Liver (tissue), 9 donors: ENCODE measurements around the gene CSTA. TPM values are rescaled to one million over a fixed set of nuclear protein-coding genes. Genes with fewer than 3 reads are reported as not detected.

Experiments used
- DNase-seq: peaks from one replicate; pipeline ENCODE4 v3.0.0-alpha.2; 2017; ENCODE audit warnings: low spot score
- H3K27ac ChIP-seq, 2 donors: one replicate each; pipeline ENCODE4 v1.7.0; 2013; ENCODE audit warnings: inconsistent platforms in 2 of 2, low read length in 2 of 2, control low read depth in 1 of 2, low read depth in 1 of 2, mild to moderate bottlenecking in 1 of 2
- H3K27me3 ChIP-seq, 4 donors: one replicate each; pipeline versions ENCODE4 v1.6.1 to v1.7.0; 2013; ENCODE audit warnings: low read length in 3 of 4, inconsistent platforms in 1 of 4, mild to moderate bottlenecking in 1 of 4, moderate library complexity in 1 of 4; ENCODE audit not compliant: control insufficient read depth in 4 of 4, insufficient read depth in 4 of 4
- H3K36me3 ChIP-seq, 4 donors: one replicate each; pipeline versions ENCODE4 v1.6.1 to v1.7.0; 2013; ENCODE audit warnings: low read length in 3 of 4, mild to moderate bottlenecking in 3 of 4, low read depth in 1 of 4, moderate library complexity in 1 of 4; ENCODE audit not compliant: control insufficient read depth in 4 of 4, insufficient read depth in 3 of 4
- H3K4me1 ChIP-seq, 4 donors: one replicate each; pipeline versions ENCODE4 v1.6.1 to v1.7.0; 2013; ENCODE audit warnings: low read length in 3 of 4, mild to moderate bottlenecking in 3 of 4, moderate library complexity in 1 of 4; ENCODE audit not compliant: control insufficient read depth in 4 of 4, insufficient read depth in 4 of 4
- H3K4me3 ChIP-seq, 3 donors: one replicate each; pipeline versions ENCODE4 v1.6.1 to v1.7.0; 2013; ENCODE audit warnings: low read length in 3 of 3, control low read depth in 1 of 3, low read depth in 1 of 3, mild to moderate bottlenecking in 1 of 3
- H3K9ac ChIP-seq, 2 donors: one replicate each; pipeline ENCODE4 v1.7.0; 2013; ENCODE audit warnings: low read length in 2 of 2, mild to moderate bottlenecking in 2 of 2, moderate library complexity in 2 of 2, control low read depth in 1 of 2, low read depth in 1 of 2
- H3K9me3 ChIP-seq, 4 donors: one replicate each; pipeline versions ENCODE4 v1.6.1 to v1.7.0; 2013; ENCODE audit warnings: low read length in 3 of 4; ENCODE audit not compliant: control insufficient read depth in 4 of 4
- ATF3 ChIP-seq: IDR thresholded peaks from 2 replicates; pipeline ENCODE4 v1.6.1; 2016; ENCODE audit warnings: antibody characterized with exemption
- EGR1 ChIP-seq, 2 donors: IDR thresholded peaks; 2 replicates each; pipeline ENCODE4 v1.6.1; 2016 to 2018; ENCODE audit warnings: antibody characterized with exemption in 2 of 2, low read depth in 2 of 2
- FOXA1 ChIP-seq: IDR thresholded peaks from 2 replicates; pipeline ENCODE4 v1.6.1; 2016; ENCODE audit warnings: antibody characterized with exemption
- FOXA2 ChIP-seq: IDR thresholded peaks from 2 replicates; pipeline ENCODE4 v1.6.1; 2016; ENCODE audit warnings: antibody characterized with exemption
- GABPA ChIP-seq, 2 donors: IDR thresholded peaks in 1 of 2; conservative IDR thresholded peaks in 1 of 2; 2 replicates each; pipeline ENCODE4 v1.6.1; 2016; ENCODE audit warnings: antibody characterized with exemption in 2 of 2, mild to moderate bottlenecking in 1 of 2, moderate library complexity in 1 of 2
- HNF4A ChIP-seq, 2 donors: conservative IDR thresholded peaks; 2 replicates each; pipeline ENCODE4 v1.6.1; 2016; ENCODE audit warnings: antibody characterized with exemption in 2 of 2, mild to moderate bottlenecking in 2 of 2
- HNF4G ChIP-seq: IDR thresholded peaks from 2 replicates; pipeline ENCODE4 v1.6.1; 2016; ENCODE audit warnings: antibody characterized with exemption
- JUND ChIP-seq, 2 donors: IDR thresholded peaks; 2 replicates each; pipeline ENCODE4 v1.6.1; 2016; ENCODE audit warnings: antibody characterized with exemption in 2 of 2
- REST ChIP-seq: IDR thresholded peaks from 2 replicates; pipeline ENCODE4 v1.6.1; 2016; ENCODE audit warnings: antibody characterized with exemption, mild to moderate bottlenecking
- RXRA ChIP-seq, 2 donors: IDR thresholded peaks; 2 replicates each; pipeline ENCODE4 v1.6.1; 2017 to 2018; ENCODE audit warnings: antibody characterized with exemption in 2 of 2, mild to moderate bottlenecking in 1 of 2
- SP1 ChIP-seq: IDR thresholded peaks from 2 replicates; pipeline ENCODE4 v1.6.1; 2018; ENCODE audit warnings: antibody characterized with exemption, mild to moderate bottlenecking
- TAF1 ChIP-seq: conservative IDR thresholded peaks from 2 replicates; pipeline ENCODE4 v1.6.1; 2016; ENCODE audit warnings: antibody characterized with exemption, mild to moderate bottlenecking
- ZBTB33 ChIP-seq: IDR thresholded peaks from 2 replicates; pipeline ENCODE4 v1.6.1; 2016; ENCODE audit warnings: antibody characterized with exemption
- WGBS: extraction: QIAGEN DNeasy Blood & Tissue Kit; methylation state at CpG from one replicate; pipeline ENCODE4 v1.1.7; 2013; 5-methylcytosine and 5-hydroxymethylcytosine counted together
- polyA plus RNA-seq, 2 donors: library from polyadenylated mRNA; stranded (reverse) in 1 of 2; unstranded in 1 of 2; fragments of 200-250 nt in 1 of 2; fragments of >200 nt in 1 of 2; fragmentation: Nextera tagmentation in 1 of 2; extraction: Ambion mirVana in 1 of 2; gene quantifications; one replicate each; pipeline versions ENCODE4 v1.2.1 to v1.2.3, GENCODE V29; 2013 to 2015
- total RNA-seq, 2 donors: library from RNA; depleted of rRNA; stranded (reverse); fragments of >200 nt; gene quantifications; one replicate each; pipeline ENCODE4 v1.2.3, GENCODE V29; 2014
- donor health status: healthy.
- donor health status: healthy.
- donor health status: healthy.
- donor health status: healthy.
- donor health status: healthy.

The CSTA gene
- total and polyA plus RNA-seq, 4 donors = 1.5 to 6.6 (median 4.0) TPM

DNA sequence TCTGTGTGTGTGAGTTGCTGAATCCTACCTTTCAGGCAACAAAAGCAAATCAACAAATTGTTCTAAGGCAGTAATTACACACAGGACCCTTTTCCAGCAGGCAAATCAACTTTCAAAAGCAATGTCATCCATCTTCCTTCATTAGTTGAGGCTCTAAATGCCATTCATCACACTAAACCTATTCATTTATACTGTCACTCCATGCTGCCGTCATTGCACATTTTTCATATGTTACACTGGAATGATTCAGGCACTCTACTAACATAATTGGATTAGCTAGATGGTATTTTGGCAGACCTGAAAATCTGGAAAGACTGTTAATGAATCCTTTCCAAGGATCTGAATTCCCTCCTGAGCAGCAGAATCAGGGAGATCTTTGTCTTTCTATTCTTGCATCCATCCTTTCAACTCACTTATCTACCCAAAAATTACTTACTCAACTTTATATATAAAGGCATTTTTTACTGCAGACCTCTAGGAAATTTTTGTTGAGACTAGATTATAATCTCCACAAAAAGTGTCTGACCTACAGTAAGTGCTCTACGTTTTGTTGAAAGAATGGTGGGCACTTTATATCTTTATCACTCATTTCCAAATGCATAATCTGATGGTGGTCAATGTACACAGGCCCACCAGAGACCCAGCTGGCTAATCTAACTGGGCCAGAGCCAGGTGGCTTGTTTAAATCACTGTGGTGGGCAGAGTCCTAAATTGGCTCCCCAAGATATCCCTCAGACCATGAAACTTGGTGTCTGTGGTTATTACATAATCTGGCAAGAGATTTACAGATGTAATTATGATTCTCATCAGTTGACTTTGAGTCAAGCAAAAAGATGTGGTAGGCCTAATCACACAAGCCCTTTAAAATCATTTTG, 33.0 kb downstream of the CSTA start (continued):
- TF ChIP-seq REST = no peak
- no peak for TF ChIP-seq HNF4G
- no peak for TF ChIP-seq GABPA (IDR thresholded peaks at IDR 0.05 in 1 of 2, conservative IDR thresholded peaks at IDR 0.05 in 1 of 2)

GRCh38 chr3:122358703-122359032, 33.6 kb downstream of the CSTA start:
- WGBS = 94% methylated on average over 2 of the region's 2 CpGs

GRCh38 chr3:122362026-122362425, 37.0 kb downstream of the CSTA start:
- Histone ChIP-seq H3K27ac (no peak overlapping the region), H3K4me3 (no peak overlapping the region), H3K9me3 (no peaks in the 10 kb centered on the region), H3K9ac (no peak overlapping the region), H3K4me1 (peaks cover 5 to 31% (median 11%) of the 10 kb centered on the region in 4 donors), H3K36me3 (peaks cover 3 to 15% (median 8%) of the 10 kb centered on the region in 4 donors), H3K27me3 (no peaks in the 10 kb centered on the region)
- DNase-seq = no peak
- no peak for TF ChIP-seq TAF1
- no peak for TF ChIP-seq FOXA1
- TF ChIP-seq HNF4A (conservative IDR thresholded peaks at IDR 0.05) = no peak
- TF ChIP-seq FOXA2 = no peak
- no peak for TF ChIP-seq GABPA (IDR thresholded peaks at IDR 0.05 in 1 of 2, conservative IDR thresholded peaks at IDR 0.05 in 1 of 2)
- no peak for TF ChIP-seq ZBTB33
- no peak for TF ChIP-seq SP1
- TF ChIP-seq RXRA (IDR thresholded peaks at IDR 0.05) = no peak
- TF ChIP-seq ATF3 = no peak
- no peak for TF ChIP-seq EGR1 (IDR thresholded peaks at IDR 0.05; ENCODE audit: low read depth in 2 of 2)
- TF ChIP-seq HNF4G = no peak
- 90% methylated on average over 2 of the region's 2 CpGs for WGBS

More at GRCh38 chr3:122358703-122359032, 33.6 kb downstream of the CSTA start:
- Histone ChIP-seq H3K4me3 (no peak overlapping the region), H3K9ac (no peak overlapping the region), H3K36me3 (peaks cover 3 to 15% (median 7%) of the 10 kb centered on the region in 4 donors), H3K27ac (no peak overlapping the region), H3K4me1 (peaks cover 0 to 8% (median 1%) of the 10 kb centered on the region in 4 donors), H3K9me3 (no peaks in the 10 kb centered on the region), H3K27me3 (no peaks in the 10 kb centered on the region)
- TF ChIP-seq JUND (IDR thresholded peaks at IDR 0.05) (no peak), SP1 (no peak), RXRA (IDR thresholded peaks at IDR 0.05) (no peak), TAF1 (no peak), HNF4A (conservative IDR thresholded peaks at IDR 0.05) (no peak), HNF4G (no peak)
- no peak for DNase-seq
